Measurements from ENCODE around the gene PPP1R1C. TPM values are rescaled to one million over a fixed set of nuclear protein-coding genes. Genes with fewer than 3 reads are reported as not detected.

PPP1R1C gene
- total RNA-seq, 4 donors from 2014 or later, result 0.78 to 2.8 TPM; not detected in 2

DNA sequence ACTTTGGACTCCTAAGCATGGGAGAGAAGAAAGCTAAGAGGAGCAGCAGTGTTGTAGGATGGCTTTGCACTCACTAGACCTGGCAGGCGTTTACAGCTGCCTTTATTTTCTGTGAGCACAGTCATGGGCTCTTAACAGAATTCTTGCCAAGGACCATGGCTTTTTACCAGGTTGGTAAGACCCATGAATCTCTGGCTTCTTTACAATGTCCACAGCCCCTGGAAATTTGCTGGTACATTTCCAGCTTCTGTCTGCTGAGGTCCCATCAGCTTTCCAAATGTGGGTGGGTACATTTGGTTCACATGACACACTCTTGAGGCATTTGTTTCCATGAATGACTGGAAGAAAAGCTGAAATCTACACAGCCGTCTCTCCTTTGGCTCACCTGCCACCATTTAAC is 162.7 kb downstream of the PPP1R1C start:
- H3K27me3 ChIP-seq, result no peaks in the 10 kb centered on the region
- no peaks in the 10 kb centered on the region for H3K9me3 ChIP-seq
- intact Hi-C loops (cut with DNase I), result no loop called here
- H3K4me1 ChIP-seq, result peaks cover 0 to 7% of the 10 kb centered on the region in 2 donors
- H3K4me3 ChIP-seq (replicated peaks in 1 of 3), result no peak overlapping the region
- 26 to 41% methylated on average over 2 of the region's 2 CpGs for WGBS, 2 donors
- H3K27ac ChIP-seq, result no peak overlapping the region
- TF ChIP-seq POLR2A (IDR thresholded peaks at IDR 0.05), result no peak
- TF ChIP-seq, protein P1, sequence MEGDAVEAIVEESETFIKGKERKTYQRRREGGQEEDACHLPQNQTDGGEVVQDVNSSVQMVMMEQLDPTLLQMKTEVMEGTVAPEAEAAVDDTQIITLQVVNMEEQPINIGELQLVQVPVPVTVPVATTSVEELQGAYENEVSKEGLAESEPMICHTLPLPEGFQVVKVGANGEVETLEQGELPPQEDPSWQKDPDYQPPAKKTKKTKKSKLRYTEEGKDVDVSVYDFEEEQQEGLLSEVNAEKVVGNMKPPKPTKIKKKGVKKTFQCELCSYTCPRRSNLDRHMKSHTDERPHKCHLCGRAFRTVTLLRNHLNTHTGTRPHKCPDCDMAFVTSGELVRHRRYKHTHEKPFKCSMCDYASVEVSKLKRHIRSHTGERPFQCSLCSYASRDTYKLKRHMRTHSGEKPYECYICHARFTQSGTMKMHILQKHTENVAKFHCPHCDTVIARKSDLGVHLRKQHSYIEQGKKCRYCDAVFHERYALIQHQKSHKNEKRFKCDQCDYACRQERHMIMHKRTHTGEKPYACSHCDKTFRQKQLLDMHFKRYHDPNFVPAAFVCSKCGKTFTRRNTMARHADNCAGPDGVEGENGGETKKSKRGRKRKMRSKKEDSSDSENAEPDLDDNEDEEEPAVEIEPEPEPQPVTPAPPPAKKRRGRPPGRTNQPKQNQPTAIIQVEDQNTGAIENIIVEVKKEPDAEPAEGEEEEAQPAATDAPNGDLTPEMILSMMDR (IDR thresholded peaks at IDR 0.05), result no peak
- H3K36me3 ChIP-seq, result no peaks in the 10 kb centered on the region
- peak in 1 of 2 donors; percentile 12 for DNase-seq

DNA sequence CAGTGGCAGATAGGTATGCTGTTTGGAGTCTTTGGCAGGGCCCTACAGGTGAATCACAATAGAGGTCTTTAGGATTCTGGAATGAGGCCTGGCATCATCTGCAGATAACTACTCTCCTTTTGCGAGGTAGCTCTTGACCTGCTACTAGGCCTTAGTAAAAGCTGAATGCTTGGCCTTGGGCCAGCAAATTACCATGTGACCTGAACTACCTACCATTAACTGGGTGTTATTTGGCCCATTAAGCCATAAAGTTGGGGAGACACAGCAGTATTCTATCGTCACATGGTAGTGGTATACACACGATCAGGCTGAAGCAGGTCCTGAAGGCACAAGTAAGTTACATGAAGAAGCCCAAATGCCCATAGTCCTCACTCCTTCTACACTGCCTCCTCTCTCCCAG is 178.2 kb downstream of the PPP1R1C start:
- Histone ChIP-seq H3K36me3 (no peaks in the 10 kb centered on the region), H3K4me3 (replicated peaks in 1 of 3) (no peak overlapping the region), H3K9me3 (no peaks in the 10 kb centered on the region), H3K27ac (no peak overlapping the region), H3K27me3 (no peaks in the 10 kb centered on the region), H3K4me1 (no peaks in the 10 kb centered on the region)
- intact Hi-C loops (cut with DNase I), result no loop called here
- TF ChIP-seq, protein P1 (IDR thresholded peaks at IDR 0.05), result no peak
- no peak for TF ChIP-seq POLR2A (IDR thresholded peaks at IDR 0.05)
- DNase-seq, result no peak
- WGBS, 2 donors, result 94 to 100% methylated on average over 3 of the region's 3 CpGs

DNA sequence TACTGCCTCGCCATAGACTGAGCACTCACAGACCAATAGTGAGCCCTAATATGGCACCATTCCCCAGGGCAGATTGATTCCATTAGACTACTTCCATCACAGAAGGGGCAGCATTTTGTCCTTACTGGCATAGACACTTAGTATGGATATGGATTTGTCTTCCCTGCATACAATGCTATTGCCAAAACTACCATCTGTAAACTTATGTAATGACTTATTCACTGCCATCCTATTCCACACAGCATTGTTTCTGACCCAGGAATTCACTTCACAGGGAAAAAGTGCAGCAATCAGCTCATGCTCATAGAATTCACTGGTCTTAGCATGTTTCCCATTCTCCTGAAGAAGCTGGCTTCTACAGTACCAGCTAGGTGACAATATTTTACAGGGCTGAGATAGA is 179.0 kb downstream of the PPP1R1C start:
- Histone ChIP-seq H3K36me3 (no peaks in the 10 kb centered on the region), H3K27me3 (no peaks in the 10 kb centered on the region), H3K4me1 (no peaks in the 10 kb centered on the region), H3K9me3 (no peaks in the 10 kb centered on the region), H3K4me3 (replicated peaks in 1 of 3) (no peak overlapping the region), H3K27ac (no peak overlapping the region)
- TF ChIP-seq, protein P1 (IDR thresholded peaks at IDR 0.05), result no peak
- no peak for TF ChIP-seq POLR2A (IDR thresholded peaks at IDR 0.05)
- WGBS, 2 donors, result 86 to 92% methylated on average over 1 of the region's 1 CpG
- no peak for DNase-seq
- intact Hi-C loops (cut with DNase I), result no loop called here

DNA sequence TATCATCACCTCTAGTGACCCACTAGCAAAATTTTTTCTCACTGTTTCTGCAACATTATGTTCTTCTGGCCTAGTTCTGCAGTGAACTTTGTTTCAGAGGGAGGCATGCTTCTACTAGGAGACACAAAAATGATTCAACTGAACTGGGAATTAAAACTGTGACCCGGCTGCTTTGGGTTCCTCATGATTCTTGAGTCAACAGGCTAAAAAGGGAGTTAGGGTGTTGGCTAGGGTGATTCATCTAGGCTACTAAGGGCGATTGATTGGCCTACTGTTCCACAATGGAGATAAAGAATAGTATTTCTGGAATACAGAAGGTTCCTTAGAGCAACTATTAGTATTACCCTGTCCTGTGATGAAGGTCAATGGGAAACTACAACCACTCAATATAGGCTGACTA is 179.5 kb downstream of the PPP1R1C start:
- intact Hi-C loops (cut with DNase I), result no loop called here
- H3K9me3 ChIP-seq, result no peaks in the 10 kb centered on the region
- no peak overlapping the region for H3K27ac ChIP-seq
- H3K4me3 ChIP-seq (replicated peaks in 1 of 3), result no peak overlapping the region
- no peaks in the 10 kb centered on the region for H3K4me1 ChIP-seq
- H3K27me3 ChIP-seq, result no peaks in the 10 kb centered on the region
- TF ChIP-seq, protein P1 (IDR thresholded peaks at IDR 0.05), result no peak
- TF ChIP-seq POLR2A (IDR thresholded peaks at IDR 0.05), result no peak
- DNase-seq, result no peak
- no peaks in the 10 kb centered on the region for H3K36me3 ChIP-seq
- WGBS, 2 donors, result 90% methylated on average over 2 of the region's 2 CpGs

DNA sequence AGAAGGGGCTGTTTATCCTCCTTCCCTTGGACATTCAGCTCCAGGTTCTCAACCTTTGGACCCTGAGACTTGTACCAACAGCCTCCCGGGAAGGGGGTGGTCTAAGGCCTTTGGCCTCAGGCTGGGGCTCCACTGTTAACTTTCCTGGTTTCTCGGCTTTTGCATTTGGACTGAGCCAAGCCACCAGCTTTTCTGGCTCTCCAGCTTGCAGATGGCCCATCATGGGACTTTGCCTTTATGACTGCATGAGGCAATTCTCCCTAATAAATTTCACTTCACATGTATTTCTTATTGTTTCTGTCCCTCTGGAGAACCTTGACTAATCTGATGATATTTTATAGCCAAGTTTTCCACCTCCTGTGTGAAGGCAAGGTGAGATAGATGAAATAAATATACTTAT is 180.8 kb downstream of the PPP1R1C start:
- no peaks in the 10 kb centered on the region for H3K9me3 ChIP-seq
- H3K4me1 ChIP-seq, result no peaks in the 10 kb centered on the region
- WGBS, 2 donors, result 97% methylated on average over 2 of the region's 2 CpGs
- no peak overlapping the region for H3K4me3 ChIP-seq (replicated peaks in 1 of 3)
- no peaks in the 10 kb centered on the region for H3K36me3 ChIP-seq
- no peak overlapping the region for H3K27ac ChIP-seq
- TF ChIP-seq, protein P1 (IDR thresholded peaks at IDR 0.05), result no peak
- TF ChIP-seq POLR2A (IDR thresholded peaks at IDR 0.05), result no peak
- intact Hi-C loops (cut with DNase I), result no loop called here
- no peaks in the 10 kb centered on the region for H3K27me3 ChIP-seq
- DNase-seq, result no peak
